SJSA1 (cell line): Measurements from ENCODE around the gene CHRND. TPM values are rescaled to one million over a fixed set of nuclear protein-coding genes. Genes with fewer than 3 reads are reported as not detected.
A peak's percentile ranks its signal among the peaks of the same experiment; 100 is the strongest.

Experiments
- DNase-seq, 2 experiments: peaks; one replicate each; pipeline ENCODE4 v3.0.0-alpha.2; 2015 to 2020; ENCODE audit warnings: low spot score in 2 of 2, low read depth in 1 of 2
- H3K27ac ChIP-seq: fragments of 250-450 bp; sonication (Bioruptor Pico); 2 replicates; pipeline ENCODE4 v1.5.1; 2020; ENCODE audit warnings: mild to moderate bottlenecking, moderate library complexity
- H3K27me3 ChIP-seq: fragments of 250-450 bp; sonication (Bioruptor Pico); replicated peaks from 2 replicates; pipeline ENCODE4 v1.5.1; 2020; ENCODE audit warnings: mild to moderate bottlenecking, moderate library complexity
- H3K36me3 ChIP-seq: fragments of 250-450 bp; sonication (Bioruptor Pico); 2 replicates; pipeline ENCODE4 v1.5.1; 2020; ENCODE audit warnings: mild to moderate bottlenecking
- H3K4me1 ChIP-seq: fragments of 250-450 bp; sonication (Bioruptor Pico); replicated peaks from 2 replicates; pipeline ENCODE4 v1.6.1; 2021; ENCODE audit warnings: mild to moderate bottlenecking
- H3K4me3 ChIP-seq: fragments of 250-450 bp; sonication (Bioruptor Pico); 2 replicates; pipeline ENCODE4 v1.5.1; 2020; ENCODE audit warnings: mild to moderate bottlenecking
- H3K9me3 ChIP-seq: fragments of 250-450 bp; sonication (Bioruptor Pico); replicated peaks from 2 replicates; pipeline ENCODE4 v1.5.1; 2020; ENCODE audit warnings: mild to moderate bottlenecking
- total RNA-seq: library from RNA; depleted of rRNA; stranded (reverse); fragments of >200 nt; shearing (Covaris generic); gene quantifications from 2 replicates; pipeline ENCODE4 v1.2.3, GENCODE V29; 2014

Gene CHRND
- total RNA-seq, 1 experiment from 2014 or later: not detected

DNA sequence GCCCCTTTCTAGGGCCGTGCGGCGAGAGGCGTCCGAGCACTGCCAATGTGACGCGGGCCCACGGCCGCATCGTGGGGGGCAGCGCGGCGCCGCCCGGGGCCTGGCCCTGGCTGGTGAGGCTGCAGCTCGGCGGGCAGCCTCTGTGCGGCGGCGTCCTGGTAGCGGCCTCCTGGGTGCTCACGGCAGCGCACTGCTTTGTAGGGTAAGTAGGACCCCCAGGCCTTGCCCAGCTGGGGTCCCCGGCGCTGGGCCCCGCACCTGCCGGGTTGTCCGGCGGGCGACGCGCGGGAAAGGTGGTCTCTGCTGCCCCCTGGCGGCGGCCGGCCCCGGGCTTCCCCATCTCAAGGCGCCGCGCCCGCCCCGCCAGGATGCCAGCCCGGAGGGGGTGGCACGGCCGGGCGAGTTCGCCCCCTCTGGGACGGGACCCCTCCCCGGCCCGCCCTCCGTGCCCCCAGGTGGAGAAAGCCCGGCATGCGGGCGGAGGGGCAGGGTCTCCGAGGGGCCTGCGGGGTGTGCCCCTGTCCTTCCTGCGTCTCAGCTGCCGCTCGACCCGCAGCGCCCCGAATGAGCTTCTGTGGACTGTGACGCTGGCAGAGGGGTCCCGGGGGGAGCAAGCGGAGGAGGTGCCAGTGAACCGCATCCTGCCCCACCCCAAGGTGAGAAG, 3.9 kb upstream of the CHRND start:
- Histone ChIP-seq H3K4me3 (no peak overlapping the region), H3K27me3 (peaks cover 50% of the 10 kb centered on the region), H3K9me3 (no peaks in the 10 kb centered on the region), H3K4me1 (peaks cover 17% of the 10 kb centered on the region), H3K27ac (no peak overlapping the region), H3K36me3 (no peaks in the 10 kb centered on the region)
- peak in 1 of 2 experiments; percentile 36 for DNase-seq

- no peak overlapping the region for H3K27ac ChIP-seq
- H3K36me3 ChIP-seq: no peaks in the 10 kb centered on the region
- no peak overlapping the region for H3K4me3 ChIP-seq
- DNase-seq: no peak
- peaks cover 17% of the 10 kb centered on the region for H3K4me1 ChIP-seq
- no peaks in the 10 kb centered on the region for H3K9me3 ChIP-seq
- H3K27me3 ChIP-seq: peaks cover 50% of the 10 kb centered on the region
Observed at GRCh38 chr2:232522623-232523401, 3.1 kb upstream of the CHRND start.

DNA sequence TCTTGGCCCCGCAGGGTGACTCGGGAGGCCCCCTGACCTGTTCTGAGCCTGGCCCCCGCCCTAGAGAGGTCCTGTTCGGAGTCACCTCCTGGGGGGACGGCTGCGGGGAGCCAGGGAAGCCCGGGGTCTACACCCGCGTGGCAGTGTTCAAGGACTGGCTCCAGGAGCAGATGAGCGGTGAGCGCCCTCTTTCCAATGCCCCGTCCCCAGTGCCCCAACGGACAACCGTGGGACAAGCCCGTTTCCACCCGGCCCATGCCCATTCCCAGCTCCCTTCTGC, 2.6 kb upstream of the CHRND start:
- Histone ChIP-seq H3K27me3 (peaks cover 50% of the 10 kb centered on the region), H3K36me3 (no peaks in the 10 kb centered on the region), H3K9me3 (no peaks in the 10 kb centered on the region), H3K4me1 (peaks cover 17% of the 10 kb centered on the region), H3K4me3 (no peak overlapping the region), H3K27ac (no peak overlapping the region)
- DNase-seq: no peak

DNA sequence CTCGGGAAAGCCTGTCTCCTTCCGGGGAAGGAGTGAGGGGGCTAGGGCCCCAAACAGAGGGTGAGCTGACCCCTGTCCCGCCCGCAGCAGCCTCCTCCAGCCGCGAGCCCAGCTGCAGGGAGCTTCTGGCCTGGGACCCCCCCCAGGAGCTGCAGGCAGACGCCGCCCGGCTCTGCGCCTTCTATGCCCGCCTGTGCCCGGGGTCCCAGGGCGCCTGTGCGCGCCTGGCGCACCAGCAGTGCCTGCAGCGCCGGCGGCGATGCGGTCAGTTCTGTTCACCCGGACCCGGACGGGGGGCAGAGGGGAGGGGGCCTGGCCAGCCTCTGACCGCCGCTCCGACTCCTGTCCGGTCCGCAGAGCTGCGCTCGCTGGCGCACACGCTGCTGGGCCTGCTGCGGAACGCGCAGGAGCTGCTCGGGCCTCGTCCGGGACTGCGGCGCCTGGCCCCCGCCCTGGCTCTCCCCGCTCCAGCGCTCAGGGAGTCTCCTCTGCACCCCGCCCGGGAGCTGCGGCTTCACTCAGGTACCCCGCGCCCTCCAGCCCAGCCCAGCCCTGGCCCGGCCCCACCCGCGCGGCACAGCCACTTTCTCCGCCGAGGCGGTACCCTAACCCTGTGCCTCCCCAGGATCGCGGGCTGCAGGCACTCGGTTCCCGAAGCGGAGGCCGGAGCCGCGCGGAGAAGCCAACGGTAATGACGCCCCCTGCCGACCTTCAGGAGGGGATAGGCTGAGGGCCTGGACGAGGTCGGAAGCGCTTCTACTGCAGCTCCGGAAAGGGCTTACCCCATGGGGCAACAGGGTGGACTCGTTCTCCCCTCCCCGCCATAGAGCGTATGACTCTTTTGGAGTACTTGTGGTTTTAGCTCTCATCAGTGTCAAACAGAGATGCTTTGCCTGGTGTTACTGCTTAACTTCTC, 2.0 kb upstream of the CHRND start:
- Histone ChIP-seq H3K36me3 (no peaks in the 10 kb centered on the region), H3K27me3 (peaks cover 47% of the 10 kb centered on the region), H3K4me3 (peak overlapping the region; percentile 20; the same call in 1 of the 2 replicates), H3K4me1 (peaks cover 17% of the 10 kb centered on the region), H3K27ac (no peak overlapping the region), H3K9me3 (no peaks in the 10 kb centered on the region)
- peak; percentile 42 to 64 for DNase-seq

GRCh38 chr2:232524771-232525170, 1.2 kb upstream of the CHRND start:
- H3K27me3 ChIP-seq: peaks cover 51% of the 10 kb centered on the region

GRCh38 chr2:232525199-232525598, 761 bp upstream of the CHRND start:
- no peaks in the 10 kb centered on the region for H3K9me3 ChIP-seq
- DNase-seq: no peak
- peaks cover 17% of the 10 kb centered on the region for H3K4me1 ChIP-seq
- H3K27ac ChIP-seq: no peak overlapping the region
- no peak overlapping the region for H3K4me3 ChIP-seq
- H3K27me3 ChIP-seq: peaks cover 51% of the 10 kb centered on the region
- no peaks in the 10 kb centered on the region for H3K36me3 ChIP-seq

More at GRCh38 chr2:232524771-232525170, 1.2 kb upstream of the CHRND start:
- no peak overlapping the region for H3K4me3 ChIP-seq
- H3K9me3 ChIP-seq: no peaks in the 10 kb centered on the region
- no peak for DNase-seq
- H3K27ac ChIP-seq: no peak overlapping the region
- no peaks in the 10 kb centered on the region for H3K36me3 ChIP-seq
- H3K4me1 ChIP-seq: peaks cover 17% of the 10 kb centered on the region

GRCh38 chr2:232526372-232526941, 497 bp downstream of the CHRND start:
- H3K9me3 ChIP-seq: no peaks in the 10 kb centered on the region
- no peaks in the 10 kb centered on the region for H3K36me3 ChIP-seq
- DNase-seq: no peak
- H3K27ac ChIP-seq: no peak overlapping the region
- H3K27me3 ChIP-seq: peaks cover 45% of the 10 kb centered on the region
- H3K4me1 ChIP-seq: peaks cover 17% of the 10 kb centered on the region
- H3K4me3 ChIP-seq: no peak overlapping the region

DNA sequence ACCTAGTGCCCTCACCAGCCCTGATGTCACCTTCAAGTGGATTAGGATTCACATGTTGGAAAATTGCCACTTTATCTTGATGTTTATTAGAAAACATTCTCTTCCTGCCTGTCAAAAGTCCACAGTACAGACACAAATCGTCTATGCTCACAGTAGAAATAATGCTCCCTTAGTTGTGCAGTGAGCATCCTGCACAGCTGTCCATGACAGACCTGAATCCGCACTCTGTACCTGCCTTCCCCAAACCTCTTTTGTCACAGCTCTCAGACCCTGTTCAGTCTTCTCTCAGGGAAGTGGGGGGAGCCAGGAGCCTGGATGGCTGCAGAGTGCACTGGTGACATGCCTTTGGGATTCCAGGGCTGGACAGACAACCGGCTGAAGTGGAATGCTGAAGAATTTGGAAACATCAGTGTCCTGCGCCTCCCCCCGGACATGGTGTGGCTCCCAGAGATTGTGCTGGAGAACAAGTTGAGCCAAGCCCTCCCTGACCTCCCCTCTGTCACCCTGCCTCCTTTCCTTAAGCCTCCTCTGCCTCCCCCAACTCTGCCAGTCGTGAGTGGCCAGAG, 2.0 kb downstream of the CHRND start:
- Histone ChIP-seq H3K4me1 (peaks cover 10% of the 10 kb centered on the region), H3K27ac (no peak overlapping the region), H3K36me3 (no peaks in the 10 kb centered on the region), H3K27me3 (peaks cover 30% of the 10 kb centered on the region), H3K4me3 (no peak overlapping the region), H3K9me3 (no peaks in the 10 kb centered on the region)
- DNase-seq: no peak

GRCh38 chr2:232528746-232529460, 2.9 kb downstream of the CHRND start:
- H3K36me3 ChIP-seq: no peaks in the 10 kb centered on the region
- H3K4me3 ChIP-seq: no peak overlapping the region
- H3K27ac ChIP-seq: no peak overlapping the region
- H3K27me3 ChIP-seq: peaks cover 21% of the 10 kb centered on the region
- peaks cover 6% of the 10 kb centered on the region for H3K4me1 ChIP-seq
- DNase-seq: no peak
- H3K9me3 ChIP-seq: no peaks in the 10 kb centered on the region

GRCh38 chr2:232529806-232530547, 4.0 kb downstream of the CHRND start:
- no peaks in the 10 kb centered on the region for H3K9me3 ChIP-seq
- DNase-seq: no peak
- no peaks in the 10 kb centered on the region for H3K4me1 ChIP-seq
- H3K27me3 ChIP-seq: peaks cover 12% of the 10 kb centered on the region
- no peak overlapping the region for H3K4me3 ChIP-seq
- H3K36me3 ChIP-seq: no peaks in the 10 kb centered on the region
- H3K27ac ChIP-seq: no peak overlapping the region

DNA sequence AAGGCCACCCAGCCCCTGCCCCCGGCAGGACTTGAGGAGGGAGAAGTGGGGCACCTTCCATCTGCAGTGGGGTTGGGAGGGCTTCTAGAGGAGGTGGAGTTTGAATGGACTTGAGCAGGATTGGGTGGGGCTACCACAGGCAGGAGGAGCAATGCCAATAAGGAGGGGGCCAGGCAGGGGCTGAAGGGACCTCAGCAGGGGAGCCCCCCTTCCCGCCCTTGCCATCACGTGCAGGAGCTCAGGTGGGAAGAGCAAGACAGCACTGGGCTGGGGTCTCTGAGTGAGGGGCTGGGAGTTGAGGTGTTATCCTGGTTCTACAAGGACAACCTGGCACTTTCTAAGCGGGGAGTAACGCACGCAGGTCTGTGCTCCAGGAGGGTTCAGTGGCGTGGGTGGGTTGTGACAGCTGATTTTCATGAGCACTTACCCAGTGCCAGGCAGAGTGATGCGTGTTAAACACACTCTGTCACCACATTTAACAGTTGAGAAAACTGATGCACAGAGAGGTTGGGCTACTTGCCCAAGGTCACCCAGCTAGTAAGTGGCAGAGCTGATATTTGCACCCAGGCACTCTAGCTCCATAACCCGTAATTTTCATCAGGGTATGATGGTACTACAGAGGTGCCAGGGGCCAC, 4.8 kb downstream of the CHRND start:
- peaks cover 7% of the 10 kb centered on the region; the same call in 1 of the 2 replicates for H3K27me3 ChIP-seq
- H3K4me1 ChIP-seq: no peaks in the 10 kb centered on the region
- no peaks in the 10 kb centered on the region; the same call in 1 of the 2 replicates for H3K9me3 ChIP-seq
- no peak overlapping the region for H3K27ac ChIP-seq
- H3K4me3 ChIP-seq: no peak overlapping the region
- no peaks in the 10 kb centered on the region for H3K36me3 ChIP-seq
- DNase-seq: no peak

- Histone ChIP-seq H3K27me3 (peaks cover 7% of the 10 kb centered on the region; the same call in 1 of the 2 replicates), H3K27ac (no peak overlapping the region), H3K36me3 (no peaks in the 10 kb centered on the region), H3K4me3 (no peak overlapping the region), H3K4me1 (no peaks in the 10 kb centered on the region), H3K9me3 (peaks cover 5% of the 10 kb centered on the region; the same call in 1 of the 2 replicates)
- no peak for DNase-seq
Observed at GRCh38 chr2:232532419-232532818, 6.5 kb downstream of the CHRND start.
